ENCODE data around the gene CLSTN1. TPM values are rescaled to one million over a fixed set of nuclear protein-coding genes. Genes with fewer than 3 reads are reported as not detected.
A peak's percentile ranks its signal among the peaks of the same experiment; 100 is the strongest.
"Not testable (repeated sequence)": the region's sequence is repeated elsewhere in the genome, so short reads cannot be mapped to it uniquely, and the experiment has no call there.

CLSTN1 gene
- total and polyA plus RNA-seq, 8 donors = 73.1 to 120 (median 107) TPM

- Histone ChIP-seq H3K27me3 (no peaks in the 10 kb centered on the region), H3K27ac (no peak overlapping the region), H3K4me1 (no peaks in the 10 kb centered on the region), H3K36me3 (peaks cover 0 to 69% of the 10 kb centered on the region in 2 donors), H3K9me3 (no peaks in the 10 kb centered on the region), H3K4me3 (no peak overlapping the region)
- ATAC-seq = no peak
- DNase-seq = no peak
- intact Hi-C loops (cut with DNase I) = no loop called here
- no peak for TF ChIP-seq CTCF (IDR thresholded peaks at IDR 0.05)
Measured at GRCh38 chr1:9749361-9749760, 74.4 kb downstream of the CLSTN1 start.

- H3K4me1 ChIP-seq; H3K27ac ChIP-seq; H3K27me3 ChIP-seq; H3K9me3 ChIP-seq; H3K4me3 ChIP-seq; ATAC-seq; intact Hi-C loops (cut with DNase I): not testable (repeated sequence)
- peak in 1 of 4 donors; percentile 27 for DNase-seq
- H3K36me3 ChIP-seq = peaks cover 0 to 69% of the 10 kb centered on the region in 2 donors
Measured at GRCh38 chr1:9748391-9748790, 75.4 kb downstream of the CLSTN1 start.

- no peak overlapping the region for H3K27ac ChIP-seq
- no peaks in the 10 kb centered on the region for H3K9me3 ChIP-seq
- intact Hi-C loops (cut with DNase I) = no loop called here
- no peaks in the 10 kb centered on the region for H3K27me3 ChIP-seq
- ATAC-seq = peak; percentile 74
- no peak overlapping the region for H3K4me3 ChIP-seq
- peaks cover 0 to 74% of the 10 kb centered on the region in 2 donors for H3K36me3 ChIP-seq
- peak in 1 of 4 donors; percentile 12 for DNase-seq
- H3K4me1 ChIP-seq = no peaks in the 10 kb centered on the region
- TF ChIP-seq CTCF (IDR thresholded peaks at IDR 0.05) = no peak
Measured at GRCh38 chr1:9746651-9747050, 77.1 kb downstream of the CLSTN1 start.

GRCh38 chr1:9746211-9746610 lies 77.6 kb downstream of the CLSTN1 start:
- Histone ChIP-seq H3K27me3 (no peaks in the 10 kb centered on the region), H3K4me3 (no peak overlapping the region), H3K36me3 (peaks cover 0 to 74% of the 10 kb centered on the region in 2 donors), H3K27ac (no peak overlapping the region), H3K4me1 (no peaks in the 10 kb centered on the region), H3K9me3 (no peaks in the 10 kb centered on the region)
- intact Hi-C loops (cut with DNase I) = no loop called here
- no peak for TF ChIP-seq CTCF (IDR thresholded peaks at IDR 0.05)
- peak in 1 of 4 donors; percentile 13 for DNase-seq
- ATAC-seq = no peak

- intact Hi-C loops (cut with DNase I) = no loop called here
- DNase-seq (peak in 1 of 4 donors; percentile 76), ATAC-seq (no peak)
- Histone ChIP-seq H3K36me3 (peaks cover 0 to 74% of the 10 kb centered on the region in 2 donors), H3K4me1 (no peaks in the 10 kb centered on the region), H3K27ac (no peak overlapping the region), H3K27me3 (no peaks in the 10 kb centered on the region), H3K4me3 (no peak overlapping the region), H3K9me3 (no peaks in the 10 kb centered on the region)
- no peak for TF ChIP-seq CTCF (IDR thresholded peaks at IDR 0.05)
Measured at GRCh38 chr1:9744106-9744799, 79.5 kb downstream of the CLSTN1 start.

- Histone ChIP-seq H3K4me3 (no peak overlapping the region), H3K9me3 (no peaks in the 10 kb centered on the region), H3K27ac (no peak overlapping the region), H3K27me3 (no peaks in the 10 kb centered on the region), H3K36me3 (peaks cover 0 to 97% of the 10 kb centered on the region in 2 donors), H3K4me1 (no peaks in the 10 kb centered on the region)
- DNase-seq (peak in 1 of 4 donors; percentile 18), ATAC-seq (no peak)
- no peak for TF ChIP-seq CTCF (IDR thresholded peaks at IDR 0.05)
- intact Hi-C loops (cut with DNase I) = no loop called here
Measured at GRCh38 chr1:9737671-9738070, 86.1 kb downstream of the CLSTN1 start.
